Effector CD8-positive, alpha-beta T cell (primary cell): ENCODE data around the gene ACP4.
"Not testable (repeated sequence)": the region's sequence is repeated elsewhere in the genome, so short reads cannot be mapped to it uniquely, and the experiment has no call there.

Source experiments
- DNase-seq: peaks from one replicate; lab custom pipeline; 2025; lab: John Stamatoyannopoulos, UW

ACP4 gene

GRCh38 chr19:50776131-50776530 lies 14.1 kb upstream of the ACP4 start:
- no peak for DNase-seq

- DNase-seq: no peak
Observed at GRCh38 chr19:50777261-50777660, 13.0 kb upstream of the ACP4 start.

DNA sequence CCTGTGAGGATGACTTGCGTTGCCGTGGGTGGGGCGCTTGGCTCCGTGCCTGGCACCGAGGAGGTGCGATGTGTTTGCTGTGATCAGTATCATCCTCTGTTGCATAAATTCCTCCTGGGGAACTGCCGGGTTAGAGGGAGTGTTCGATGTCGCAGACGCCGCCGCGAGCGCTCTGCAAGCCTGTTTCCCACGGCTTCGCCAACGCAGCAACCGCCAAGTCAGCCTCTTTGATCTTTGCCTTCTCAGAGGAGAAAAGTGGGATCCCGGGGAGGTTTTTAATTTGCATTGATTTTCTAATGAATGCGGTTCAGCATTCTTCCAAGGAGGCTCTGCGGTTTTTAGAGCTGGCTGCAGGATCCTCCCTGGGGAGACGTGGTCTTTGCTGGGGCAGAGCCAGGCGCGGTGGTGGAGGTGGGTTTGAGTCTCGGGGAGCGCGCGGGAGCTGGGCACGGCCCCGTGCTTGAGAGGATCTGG lies 12.3 kb upstream of the ACP4 start:
- no peak for DNase-seq

DNA sequence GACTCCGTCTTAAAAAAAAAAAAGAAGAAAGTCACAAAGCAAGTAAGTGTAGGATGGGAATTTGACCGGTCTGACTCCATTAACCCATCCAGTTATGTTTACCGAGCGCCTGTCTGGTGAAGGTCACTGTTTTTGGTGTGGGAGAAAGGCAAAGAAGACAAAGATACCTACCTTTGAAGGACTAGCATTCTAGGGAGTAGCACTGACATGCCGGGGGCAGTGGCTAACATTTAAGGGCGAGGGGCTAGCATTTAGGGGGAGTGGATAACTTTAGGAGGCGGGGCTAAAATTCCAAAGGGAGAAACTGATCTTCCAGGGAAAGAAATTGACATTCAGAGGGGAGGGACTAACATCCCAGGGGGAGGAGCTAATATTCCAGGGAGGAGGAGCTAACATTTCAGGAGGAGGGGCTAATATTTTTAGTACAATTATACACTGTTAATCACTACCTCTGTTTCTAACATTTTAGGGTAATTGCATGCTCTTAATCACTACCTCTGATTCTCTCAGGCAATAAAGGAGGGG lies 11.2 kb upstream of the ACP4 start:
- no peak for DNase-seq

- no peak for DNase-seq
Observed at GRCh38 chr19:50779504-50780457, 10.4 kb upstream of the ACP4 start.

- DNase-seq: no peak
Observed at GRCh38 chr19:50780753-50781435, 9.3 kb upstream of the ACP4 start.

DNA sequence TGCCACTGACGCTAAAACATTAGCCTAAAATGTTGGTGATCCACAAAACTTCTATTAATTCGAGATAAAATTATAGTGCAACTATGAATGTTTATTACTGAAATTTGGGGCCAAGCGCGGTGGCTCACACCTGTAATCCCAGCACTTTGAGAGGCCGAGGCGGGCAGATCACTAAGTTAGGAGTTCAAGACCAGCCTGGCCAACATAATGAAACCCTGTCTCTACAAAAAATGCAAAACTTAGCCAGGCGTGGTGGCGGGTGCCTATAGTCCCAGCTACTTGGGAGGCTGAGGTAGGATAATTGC lies 6.4 kb upstream of the ACP4 start:
- DNase-seq: not testable (repeated sequence)

DNA sequence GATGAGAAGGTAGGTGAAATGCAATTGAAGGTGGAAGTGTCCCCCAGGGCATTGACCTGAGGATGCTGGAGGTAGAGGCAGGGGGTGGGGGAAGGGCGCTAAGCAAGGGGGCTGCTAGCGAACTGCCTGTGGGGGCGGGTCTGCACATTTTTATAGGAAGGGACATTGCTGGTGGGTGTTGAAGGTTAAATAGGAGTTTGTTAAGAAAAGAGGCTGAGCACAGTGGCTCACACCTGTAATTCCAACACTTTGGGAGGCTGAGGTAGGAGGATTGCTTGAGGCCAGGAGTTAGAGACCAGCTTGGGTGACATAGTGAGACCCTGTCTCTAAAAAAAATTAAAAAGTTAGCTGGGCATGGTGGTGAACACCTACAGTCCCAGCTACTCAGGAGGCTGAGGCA lies 5.5 kb upstream of the ACP4 start:
- DNase-seq: no peak

- no peak for DNase-seq
Observed at GRCh38 chr19:50785329-50785728, 4.9 kb upstream of the ACP4 start.

- no peak for DNase-seq
Observed at GRCh38 chr19:50790922-50791467, 780 bp downstream of the ACP4 start.

DNA sequence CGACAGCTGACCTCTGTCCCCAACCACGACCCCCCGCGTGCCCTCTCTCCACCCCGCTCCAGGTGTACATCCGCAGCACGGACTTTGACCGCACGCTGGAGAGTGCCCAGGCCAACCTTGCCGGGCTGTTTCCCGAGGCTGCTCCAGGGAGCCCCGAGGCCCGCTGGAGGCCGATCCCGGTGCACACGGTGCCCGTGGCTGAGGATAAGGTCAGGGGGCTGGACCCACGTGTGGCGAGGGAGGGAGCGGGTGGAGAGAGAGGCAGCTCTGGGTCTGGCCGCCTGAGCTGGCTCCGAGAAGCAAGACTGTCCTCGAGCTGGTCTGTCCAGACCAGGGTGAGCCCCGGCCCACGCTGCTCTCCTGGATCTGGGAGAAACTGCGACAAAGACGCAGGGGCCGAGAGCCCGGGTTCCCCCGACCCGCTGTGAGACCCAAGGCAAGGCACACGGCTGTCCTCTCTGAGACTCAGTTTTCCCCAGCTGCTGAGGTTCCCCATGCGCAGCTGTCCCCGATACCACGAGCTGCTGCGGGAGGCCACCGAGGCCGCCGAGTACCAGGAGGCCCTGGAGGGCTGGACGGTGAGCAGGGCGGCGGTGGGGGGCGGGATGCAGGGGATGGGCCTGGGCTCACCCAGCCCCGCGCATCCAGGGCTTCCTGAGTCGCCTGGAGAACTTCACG lies 1.5 kb downstream of the ACP4 start:
- no peak for DNase-seq

GRCh38 chr19:50792272-50793250 lies 2.3 kb downstream of the ACP4 start:
- DNase-seq: no peak

DNA sequence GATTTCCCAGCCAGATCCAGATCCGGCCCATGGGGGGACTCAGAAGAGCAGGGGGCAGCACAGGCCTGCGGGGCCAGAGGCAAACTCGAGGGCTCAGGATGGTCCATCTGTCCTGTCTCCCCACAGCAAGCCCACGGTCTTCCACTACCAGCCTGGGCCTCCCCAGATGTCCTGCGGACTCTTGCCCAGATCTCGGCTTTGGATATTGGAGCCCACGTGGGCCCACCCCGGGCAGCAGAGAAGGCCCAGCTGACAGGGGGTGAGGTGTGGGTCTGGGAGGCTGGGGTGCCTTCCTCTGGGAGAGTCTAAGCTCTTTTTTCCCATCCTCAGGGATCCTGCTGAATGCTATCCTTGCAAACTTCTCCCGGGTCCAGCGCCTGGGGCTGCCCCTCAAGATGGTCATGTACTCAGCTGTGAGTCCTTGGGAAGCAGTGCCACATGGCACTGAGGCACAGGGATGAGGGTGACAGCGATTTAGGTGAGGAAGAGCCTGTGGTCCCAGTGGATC lies 3.4 kb downstream of the ACP4 start:
- DNase-seq: no peak

- no peak for DNase-seq
Observed at GRCh38 chr19:50794074-50794875, 4.1 kb downstream of the ACP4 start.

- DNase-seq: no peak
Observed at GRCh38 chr19:50794876-50795663, 4.9 kb downstream of the ACP4 start.

GRCh38 chr19:50795664-50796073 lies 5.5 kb downstream of the ACP4 start:
- DNase-seq: no peak

GRCh38 chr19:50796128-50796633 lies 6.0 kb downstream of the ACP4 start:
- no peak for DNase-seq

GRCh38 chr19:50796634-50797428 lies 6.6 kb downstream of the ACP4 start:
- no peak for DNase-seq
